Stimulated activated effector memory CD8-positive, alpha-beta T cell treated with anti-CD3 and anti-CD28 coated beads, Interleukin-12 subunit alpha, Interleukin-12 subunit beta, amount 100 ng/mL, for 72 hours (primary cell): ENCODE data around the gene VCAM1.

Source experiments
- ATAC-seq: fragments of 150-1000 bp; cut with Tn5 transposase; 2 replicates; pipeline ENCODE4 v1.10.0; 2021
- DNase-seq, 2 donors: peaks; one replicate each; pipeline ENCODE4 v3.0.0; 2021 to 2022; ENCODE audit warnings: low spot score in 2 of 2
- H3K27ac Mint-ChIP-seq: one replicate; pipeline ENCODE4 v1.8.0; 2022; ENCODE audit warnings: mild to moderate bottlenecking, mixed read lengths
- H3K36me3 Mint-ChIP-seq: one replicate; pipeline ENCODE4 v1.8.0; 2022; ENCODE audit warnings: mild to moderate bottlenecking, mixed read lengths
- H3K4me1 Mint-ChIP-seq: one replicate; pipeline ENCODE4 v1.8.0; 2022; ENCODE audit warnings: mixed read lengths
- H3K4me3 Mint-ChIP-seq: one replicate; pipeline ENCODE4 v1.8.0; 2022; ENCODE audit warnings: mild to moderate bottlenecking, mixed read lengths
- H3K9me3 Mint-ChIP-seq: one replicate; pipeline ENCODE4 v1.8.0; 2022; ENCODE audit warnings: mixed read lengths

The VCAM1 gene

DNA sequence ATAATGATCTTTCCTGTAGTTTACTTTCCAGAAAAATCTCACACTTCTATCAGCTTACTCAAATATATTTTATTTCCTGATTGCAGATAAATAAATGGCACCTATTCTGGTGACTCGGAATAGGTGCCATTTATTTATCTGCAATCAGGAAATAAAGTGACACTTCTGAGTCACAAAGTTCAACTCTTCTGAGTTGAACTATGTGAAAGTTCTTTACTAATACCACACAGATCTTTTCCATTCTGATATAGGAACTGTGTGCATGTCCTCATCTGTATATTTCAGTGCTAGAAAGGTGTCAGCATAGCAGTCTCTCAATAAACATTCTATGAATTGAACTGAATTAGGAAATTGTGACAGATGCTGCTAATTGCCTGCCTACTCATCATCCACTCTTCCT lies 4.9 kb upstream of the VCAM1 start:
- Mint-ChIP-seq H3K9me3 (peaks cover 2% of the 10 kb centered on the region), H3K4me3 (no peak overlapping the region), H3K27ac (no peak overlapping the region), H3K4me1 (peaks cover 27% of the 10 kb centered on the region), H3K36me3 (peaks cover 13% of the 10 kb centered on the region)
- ATAC-seq (peak; percentile 67), DNase-seq (no peak)

DNA sequence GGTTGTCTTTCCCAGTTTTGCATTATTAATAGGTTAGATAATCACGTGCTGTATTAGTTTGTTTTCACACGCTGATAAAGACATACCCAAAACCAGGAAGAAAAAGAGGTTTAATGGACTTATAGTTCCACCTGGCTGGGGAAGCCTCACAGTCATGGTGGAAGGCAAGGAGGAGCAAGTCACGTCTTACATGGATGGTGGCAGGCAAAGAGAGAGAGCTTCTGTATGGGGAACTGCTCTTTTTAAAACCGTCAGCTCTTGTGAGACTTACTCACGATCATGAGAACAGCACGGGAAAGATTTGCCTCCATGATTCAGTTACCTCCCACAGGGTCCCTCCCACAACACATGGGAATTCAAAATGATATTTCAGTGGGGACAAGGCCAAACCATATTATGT lies 2.3 kb upstream of the VCAM1 start:
- Mint-ChIP-seq H3K36me3 (peaks cover 13% of the 10 kb centered on the region), H3K4me3 (no peak overlapping the region), H3K27ac (no peak overlapping the region), H3K9me3 (peaks cover under 1% of the 10 kb centered on the region), H3K4me1 (peaks cover 26% of the 10 kb centered on the region)
- ATAC-seq = no peak
- no peak for DNase-seq

DNA sequence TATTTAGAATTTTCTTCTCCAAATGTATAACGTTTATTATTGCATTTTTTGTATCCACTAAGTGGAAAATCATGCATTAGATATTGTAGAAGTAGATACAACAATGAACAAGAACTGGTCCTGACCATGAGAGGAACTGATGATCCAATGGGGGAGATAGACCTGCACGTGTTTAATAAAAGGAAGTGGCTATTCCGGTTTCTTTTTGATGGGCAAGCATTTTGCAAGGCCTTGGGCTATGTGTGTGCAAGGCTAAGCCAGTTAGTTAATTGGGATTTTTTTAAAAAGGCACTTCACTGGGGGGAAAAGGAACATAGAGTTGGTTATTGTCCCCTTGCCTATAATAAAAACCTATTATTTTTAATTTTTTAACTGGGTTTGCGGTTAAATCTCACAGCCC lies 961 bp upstream of the VCAM1 start:
- no peak for DNase-seq
- no peak for ATAC-seq
- Mint-ChIP-seq H3K27ac (no peak overlapping the region), H3K4me3 (no peak overlapping the region), H3K4me1 (peaks cover 12% of the 10 kb centered on the region), H3K9me3 (no peaks in the 10 kb centered on the region), H3K36me3 (peaks cover 4% of the 10 kb centered on the region)

DNA sequence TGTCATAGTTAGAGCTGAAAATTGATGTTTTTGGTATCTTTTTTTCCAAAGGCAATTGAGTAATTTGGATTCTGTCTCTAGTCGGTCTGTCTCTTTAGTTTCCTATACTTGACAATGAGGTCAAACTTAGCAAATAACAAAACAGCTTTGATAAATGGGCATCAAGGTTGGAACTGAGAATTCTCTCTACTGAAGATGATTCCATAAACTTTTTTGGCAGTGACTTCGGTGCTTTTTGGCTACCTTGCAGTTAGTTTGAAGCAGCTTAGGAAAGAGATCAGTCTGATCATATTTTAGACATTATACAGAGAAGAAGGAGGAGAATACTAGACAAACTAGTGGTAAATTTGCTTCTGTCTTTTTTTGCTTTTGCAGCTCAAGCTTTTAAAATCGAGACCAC lies 559 bp downstream of the VCAM1 start:
- Mint-ChIP-seq H3K9me3 (no peaks in the 10 kb centered on the region), H3K27ac (no peak overlapping the region), H3K4me3 (peak overlapping the region; percentile 46), H3K36me3 (no peaks in the 10 kb centered on the region), H3K4me1 (peaks cover 7% of the 10 kb centered on the region)
- ATAC-seq = no peak
- no peak for DNase-seq

GRCh38 chr1:100720751-100721150 lies 1.2 kb downstream of the VCAM1 start:
- DNase-seq (no peak), ATAC-seq (no peak)
- Mint-ChIP-seq H3K4me3 (peak overlapping the region; percentile 46), H3K4me1 (peaks cover 7% of the 10 kb centered on the region), H3K27ac (no peak overlapping the region), H3K36me3 (no peaks in the 10 kb centered on the region), H3K9me3 (no peaks in the 10 kb centered on the region)

DNA sequence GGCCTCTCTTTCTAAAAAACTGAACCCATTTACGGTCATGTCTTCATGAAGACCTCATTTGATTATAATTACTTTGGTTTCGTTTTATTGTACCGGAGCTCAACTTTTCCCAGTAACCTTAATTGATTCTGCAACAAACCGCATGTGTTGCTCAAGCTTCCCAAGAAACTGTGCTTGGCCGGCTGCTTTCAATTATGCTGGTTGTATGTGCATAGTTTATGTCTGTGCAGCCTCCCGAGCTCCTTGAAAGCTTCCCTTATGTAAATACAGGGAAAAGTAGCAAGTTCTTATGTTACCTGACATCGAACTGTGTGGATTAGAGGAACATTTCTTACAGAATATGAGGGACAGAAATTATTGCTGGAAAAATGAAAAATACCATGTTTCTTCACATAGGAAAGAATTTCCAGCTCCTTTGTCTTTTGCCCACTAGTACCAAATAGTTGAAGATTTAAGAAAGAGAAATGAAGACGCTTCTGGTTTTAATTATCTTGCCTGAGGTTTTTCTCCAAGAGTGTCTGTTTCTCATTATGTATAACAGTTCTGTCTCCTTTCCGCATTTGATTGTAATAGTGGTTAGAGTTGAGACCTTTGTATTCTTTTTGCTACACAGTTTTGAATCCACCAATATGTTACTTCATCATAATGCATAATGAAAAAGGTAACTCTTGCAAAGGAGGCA lies 2.1 kb downstream of the VCAM1 start:
- DNase-seq = no peak
- Mint-ChIP-seq H3K4me1 (peaks cover 7% of the 10 kb centered on the region), H3K9me3 (no peaks in the 10 kb centered on the region), H3K36me3 (no peaks in the 10 kb centered on the region), H3K27ac (no peak overlapping the region), H3K4me3 (peak overlapping the region; percentile 17)
- ATAC-seq = peak; percentile 44

GRCh38 chr1:100722221-100722620 lies 2.7 kb downstream of the VCAM1 start:
- no peak for ATAC-seq
- Mint-ChIP-seq H3K9me3 (no peaks in the 10 kb centered on the region), H3K36me3 (no peaks in the 10 kb centered on the region), H3K4me3 (peak overlapping the region; percentile 17), H3K4me1 (peaks cover 7% of the 10 kb centered on the region), H3K27ac (no peak overlapping the region)
- no peak for DNase-seq

DNA sequence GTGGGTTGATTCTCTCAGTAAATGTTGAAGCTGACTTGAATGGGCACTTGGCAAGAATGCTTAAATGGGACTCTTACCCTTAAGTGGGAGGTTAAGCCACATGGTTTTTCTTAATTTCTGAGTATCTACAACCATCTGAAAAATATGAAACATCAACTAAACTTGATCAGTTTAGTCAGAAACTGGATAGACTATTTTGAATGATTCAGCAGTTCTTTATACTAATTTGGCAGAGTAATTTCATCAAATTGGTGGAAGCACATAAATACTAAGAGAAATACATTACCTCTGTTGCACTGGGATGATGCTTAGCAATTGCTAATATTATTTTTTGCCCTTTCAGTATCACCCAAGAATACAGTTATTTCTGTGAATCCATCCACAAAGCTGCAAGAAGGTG lies 4.7 kb downstream of the VCAM1 start:
- peaks cover 6% of the 10 kb centered on the region for H3K4me1 Mint-ChIP-seq
- no peak for ATAC-seq
- no peak overlapping the region for H3K27ac Mint-ChIP-seq
- no peak overlapping the region for H3K4me3 Mint-ChIP-seq
- no peaks in the 10 kb centered on the region for H3K36me3 Mint-ChIP-seq
- DNase-seq = no peak
- no peaks in the 10 kb centered on the region for H3K9me3 Mint-ChIP-seq

DNA sequence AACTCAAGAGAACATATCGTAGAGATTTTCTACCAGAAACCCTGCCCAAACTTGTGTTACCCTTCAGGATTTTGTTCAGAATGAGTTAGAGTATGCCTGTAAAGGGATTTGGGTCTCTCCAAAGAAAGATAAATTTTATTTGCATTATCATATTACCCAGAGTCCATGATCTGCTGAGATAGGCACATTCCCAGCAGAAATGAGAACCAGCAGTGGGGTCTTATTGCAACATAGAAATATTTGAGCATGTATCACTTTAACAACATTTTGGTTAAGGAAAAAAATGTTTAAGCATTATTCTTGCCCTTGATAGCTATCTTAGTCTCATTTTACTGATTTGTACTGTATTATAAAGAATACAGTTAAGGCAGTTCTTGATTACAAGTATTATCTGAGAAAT lies 10.6 kb downstream of the VCAM1 start:
- DNase-seq (no peak), ATAC-seq (no peak)
- peaks cover 2% of the 10 kb centered on the region for H3K9me3 Mint-ChIP-seq
- H3K36me3 Mint-ChIP-seq = no peaks in the 10 kb centered on the region
- no peak overlapping the region for H3K27ac Mint-ChIP-seq
- H3K4me1 Mint-ChIP-seq = no peaks in the 10 kb centered on the region
- no peak overlapping the region for H3K4me3 Mint-ChIP-seq

DNA sequence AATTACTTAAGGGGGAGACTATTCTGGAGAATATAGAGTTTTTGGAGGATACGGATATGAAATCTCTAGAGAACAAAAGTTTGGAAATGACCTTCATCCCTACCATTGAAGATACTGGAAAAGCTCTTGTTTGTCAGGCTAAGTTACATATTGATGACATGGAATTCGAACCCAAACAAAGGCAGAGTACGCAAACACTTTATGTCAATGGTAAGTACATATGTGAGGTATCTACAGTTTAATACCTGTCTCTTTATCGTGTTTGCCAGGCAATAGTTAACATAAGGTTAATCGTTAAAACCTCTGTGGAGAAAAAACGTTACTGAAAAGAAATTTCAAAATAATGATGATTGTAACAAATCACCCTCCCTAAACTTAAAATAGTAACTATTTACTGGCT lies 11.8 kb downstream of the VCAM1 start:
- ATAC-seq (no peak), DNase-seq (no peak)
- H3K4me1 Mint-ChIP-seq = no peaks in the 10 kb centered on the region
- H3K36me3 Mint-ChIP-seq = no peaks in the 10 kb centered on the region
- H3K9me3 Mint-ChIP-seq = peaks cover 2% of the 10 kb centered on the region
- no peak overlapping the region for H3K27ac Mint-ChIP-seq
- H3K4me3 Mint-ChIP-seq = no peak overlapping the region

- no peak overlapping the region for H3K4me3 Mint-ChIP-seq
- H3K36me3 Mint-ChIP-seq = no peaks in the 10 kb centered on the region
- H3K9me3 Mint-ChIP-seq = peaks cover 2% of the 10 kb centered on the region
- no peak for DNase-seq
- no peaks in the 10 kb centered on the region for H3K4me1 Mint-ChIP-seq
- H3K27ac Mint-ChIP-seq = no peak overlapping the region
- peak; percentile 36 for ATAC-seq
These were observed 12.2 kb downstream of the VCAM1 start for GRCh38 chr1:100731758-100732157.

- Mint-ChIP-seq H3K9me3 (peaks cover 2% of the 10 kb centered on the region), H3K4me3 (no peak overlapping the region), H3K27ac (no peak overlapping the region), H3K4me1 (no peaks in the 10 kb centered on the region), H3K36me3 (no peaks in the 10 kb centered on the region)
- ATAC-seq = no peak
- no peak for DNase-seq
These were observed 15.1 kb downstream of the VCAM1 start for GRCh38 chr1:100734676-100735075.

DNA sequence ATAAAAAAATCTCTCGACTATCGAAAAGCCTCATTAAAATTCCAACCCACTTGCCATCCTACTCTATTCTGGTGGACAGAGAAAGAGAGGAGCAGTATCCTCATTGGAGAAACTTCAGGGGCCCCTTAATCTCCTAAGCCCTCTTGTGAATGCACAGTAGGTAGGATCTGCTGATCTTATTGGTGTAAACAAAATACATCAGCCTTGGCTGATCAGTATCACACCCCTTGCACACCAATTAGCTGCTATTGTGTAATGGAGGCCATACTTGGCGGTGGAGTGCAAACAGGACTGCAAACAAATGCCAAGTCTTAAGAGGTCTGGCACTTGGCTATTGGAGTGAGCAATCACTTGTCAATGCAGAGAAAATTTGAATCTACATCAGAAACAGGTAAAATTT lies 15.7 kb downstream of the VCAM1 start:
- Mint-ChIP-seq H3K4me1 (no peaks in the 10 kb centered on the region), H3K4me3 (no peak overlapping the region), H3K27ac (no peak overlapping the region), H3K9me3 (peaks cover 2% of the 10 kb centered on the region), H3K36me3 (no peaks in the 10 kb centered on the region)
- no peak for DNase-seq
- no peak for ATAC-seq

DNA sequence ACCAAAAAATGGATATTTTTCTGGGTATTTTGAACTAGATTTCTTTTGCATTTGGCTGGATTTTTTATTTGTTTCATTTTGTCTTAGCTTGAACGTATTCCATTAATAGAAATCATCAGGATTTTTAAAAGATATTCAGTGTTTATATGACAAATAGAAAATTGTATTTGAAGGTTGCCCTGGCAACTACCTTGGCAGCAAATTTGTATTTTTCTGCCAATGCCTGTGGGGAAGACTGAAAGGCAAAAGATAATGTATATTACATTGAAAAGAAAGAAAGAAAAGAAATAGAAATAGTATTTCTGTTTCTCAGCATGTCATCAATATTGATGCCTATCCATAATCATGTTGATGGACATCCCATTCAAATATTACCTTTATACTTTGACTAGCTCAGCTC lies 16.8 kb downstream of the VCAM1 start:
- H3K27ac Mint-ChIP-seq = no peak overlapping the region
- peaks cover 2% of the 10 kb centered on the region for H3K9me3 Mint-ChIP-seq
- no peaks in the 10 kb centered on the region for H3K4me1 Mint-ChIP-seq
- ATAC-seq (no peak), DNase-seq (no peak)
- no peak overlapping the region for H3K4me3 Mint-ChIP-seq
- H3K36me3 Mint-ChIP-seq = no peaks in the 10 kb centered on the region

DNA sequence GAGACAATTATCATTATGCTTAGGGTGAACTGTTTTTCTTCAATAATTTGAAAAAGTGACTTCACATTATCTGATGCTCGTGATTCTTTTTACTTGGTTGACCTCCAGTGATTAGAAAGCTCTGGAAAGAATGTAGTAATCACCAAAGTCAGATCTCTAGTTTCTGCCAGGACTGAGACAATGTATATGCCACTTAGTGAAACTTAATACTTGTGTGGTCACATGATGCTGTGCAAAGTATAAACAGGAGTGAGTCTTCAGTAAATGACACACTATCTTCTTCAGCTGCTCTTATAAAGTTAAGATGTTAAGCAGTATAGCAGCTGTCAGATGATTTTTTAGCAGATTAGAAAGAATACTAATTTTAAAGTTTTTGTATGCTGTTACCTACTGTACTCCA lies 17.2 kb downstream of the VCAM1 start:
- no peak overlapping the region for H3K4me3 Mint-ChIP-seq
- DNase-seq = no peak
- H3K36me3 Mint-ChIP-seq = no peaks in the 10 kb centered on the region
- H3K27ac Mint-ChIP-seq = no peak overlapping the region
- H3K9me3 Mint-ChIP-seq = peaks cover 2% of the 10 kb centered on the region
- peak; percentile 48 for ATAC-seq
- H3K4me1 Mint-ChIP-seq = no peaks in the 10 kb centered on the region

- no peaks in the 10 kb centered on the region for H3K9me3 Mint-ChIP-seq
- peak overlapping the region; percentile 56 for H3K4me3 Mint-ChIP-seq
- DNase-seq (no peak), ATAC-seq (peak; percentile 16)
- peaks cover 14% of the 10 kb centered on the region for H3K4me1 Mint-ChIP-seq
- peak overlapping the region; percentile 74 for H3K27ac Mint-ChIP-seq
- peaks cover 7% of the 10 kb centered on the region for H3K36me3 Mint-ChIP-seq
These were observed 27.0 kb downstream of the VCAM1 start for GRCh38 chr1:100746542-100746932.

GRCh38 chr1:100747771-100748170 lies 28.2 kb downstream of the VCAM1 start:
- ATAC-seq (no peak), DNase-seq (no peak)
- H3K9me3 Mint-ChIP-seq = no peaks in the 10 kb centered on the region
- H3K27ac Mint-ChIP-seq = no peak overlapping the region
- no peak overlapping the region for H3K4me3 Mint-ChIP-seq
- peaks cover 7% of the 10 kb centered on the region for H3K36me3 Mint-ChIP-seq
- peaks cover 14% of the 10 kb centered on the region for H3K4me1 Mint-ChIP-seq
